Karpas-422 (cell line): ENCODE measurements around the gene MARCKS. TPM values are rescaled to one million over a fixed set of nuclear protein-coding genes. Genes with fewer than 3 reads are reported as not detected.

Experiments used
- DNase-seq: peaks from one replicate; pipeline ENCODE4 v3.0.0-alpha.2; 2015
- H2AFZ ChIP-seq: fragments of 200-600 bp; sonication (generic); 2 replicates; pipeline ENCODE4 v1.6.1; 2014; ENCODE audit warnings: antibody characterized with exemption, low read length, mixed read lengths
- H3K27ac ChIP-seq: fragments of 200-600 bp; sonication (generic); 2 replicates; pipeline ENCODE4 v1.5.1; 2014; ENCODE audit warnings: mild to moderate bottlenecking, low read length, moderate library complexity
- H3K27me3 ChIP-seq: fragments of 200-600 bp; sonication (generic); 2 replicates; pipeline ENCODE4 v1.6.1; 2014; ENCODE audit warnings: low read length, mixed read lengths
- H3K36me3 ChIP-seq: fragments of 200-600 bp; sonication (generic); 2 replicates; pipeline ENCODE4 v1.6.1; 2014; ENCODE audit warnings: low read length, mixed read lengths; ENCODE audit not compliant: insufficient read depth
- H3K4me1 ChIP-seq: fragments of 200-600 bp; sonication (generic); 2 replicates; pipeline ENCODE4 v1.6.1; 2014; ENCODE audit warnings: mild to moderate bottlenecking, low read length, mixed read lengths
- H3K4me2 ChIP-seq: fragments of 200-600 bp; sonication (generic); 2 replicates; pipeline ENCODE4 v1.6.1; 2014; ENCODE audit warnings: low read length, low read depth, mild to moderate bottlenecking; ENCODE audit not compliant: poor library complexity, severe bottlenecking
- H3K4me3 ChIP-seq: fragments of 200-600 bp; sonication (generic); 2 replicates; pipeline ENCODE4 v1.5.1; 2014; ENCODE audit warnings: mild to moderate bottlenecking, antibody characterized with exemption, low read length, mixed read lengths
- H3K79me2 ChIP-seq: fragments of 200-600 bp; sonication (generic); 2 replicates; pipeline ENCODE4 v1.6.1; 2014; ENCODE audit warnings: mild to moderate bottlenecking, low read length, mixed read lengths
- H3K9ac ChIP-seq: fragments of 200-600 bp; sonication (generic); 2 replicates; pipeline ENCODE4 v1.6.0; 2014; ENCODE audit warnings: low read length
- H3K9me2 ChIP-seq: fragments of 200-600 bp; sonication (generic), shearing (Covaris generic); replicated peaks from 2 replicates; pipeline ENCODE4 v1.6.0; 2014; ENCODE audit warnings: mild to moderate bottlenecking, low read length, moderate library complexity; ENCODE audit not compliant: insufficient read depth
- H3K9me3 ChIP-seq: fragments of 300-700, 200-600 bp; sonication (generic); 2 replicates; pipeline ENCODE4 v1.6.1; 2014; ENCODE audit warnings: low read length, mixed read lengths
- H4K20me1 ChIP-seq: fragments of 200-600 bp; sonication (generic); 2 replicates; pipeline ENCODE4 v1.6.1; 2014; ENCODE audit warnings: mild to moderate bottlenecking, antibody characterized with exemption, low read length, low read depth; ENCODE audit not compliant: insufficient read depth
- total RNA-seq: library from RNA; depleted of rRNA; stranded (reverse); fragments of >200 nt; shearing (Covaris generic); gene quantifications from 2 replicates; pipeline ENCODE4 v1.2.3, GENCODE V29; 2014; ENCODE audit warnings: low replicate concordance

MARCKS gene
- total RNA-seq, 1 experiment from 2014 or later: 2.2 TPM

- Histone ChIP-seq H3K36me3 (no peaks in the 10 kb centered on the region), H3K4me2 (no peak overlapping the region)
Measured at GRCh38 chr6:113862112-113862511, 5.0 kb downstream of the MARCKS start.

GRCh38 chr6:113870917-113871316, 13.8 kb downstream of the MARCKS start:
- H2AFZ ChIP-seq: no peak overlapping the region
- H3K79me2 ChIP-seq: no peaks in the 10 kb centered on the region
- H4K20me1 ChIP-seq: no peaks in the 10 kb centered on the region
- H3K9me2 ChIP-seq: no peaks in the 10 kb centered on the region
- H3K36me3 ChIP-seq: no peaks in the 10 kb centered on the region
- DNase-seq: no peak
- no peak overlapping the region for H3K27ac ChIP-seq
- H3K4me2 ChIP-seq: no peak overlapping the region
- no peak overlapping the region for H3K9ac ChIP-seq
- no peak overlapping the region for H3K4me3 ChIP-seq
- no peaks in the 10 kb centered on the region; the same call in 1 of the 2 replicates for H3K4me1 ChIP-seq
- no peaks in the 10 kb centered on the region for H3K9me3 ChIP-seq
- H3K27me3 ChIP-seq: no peaks in the 10 kb centered on the region

More at GRCh38 chr6:113862112-113862511, 5.0 kb downstream of the MARCKS start:
- no peak overlapping the region for H3K9ac ChIP-seq
- peaks cover 9% of the 10 kb centered on the region for H3K4me1 ChIP-seq
- no peaks in the 10 kb centered on the region for H4K20me1 ChIP-seq
- no peak overlapping the region for H2AFZ ChIP-seq
- no peaks in the 10 kb centered on the region for H3K27me3 ChIP-seq
- H3K9me3 ChIP-seq: no peaks in the 10 kb centered on the region
- H3K79me2 ChIP-seq: no peaks in the 10 kb centered on the region
- no peak overlapping the region for H3K4me3 ChIP-seq
- no peaks in the 10 kb centered on the region for H3K9me2 ChIP-seq
- H3K27ac ChIP-seq: no peak overlapping the region
- no peak for DNase-seq

- Histone ChIP-seq H3K9me3 (no peaks in the 10 kb centered on the region), H3K27me3 (no peaks in the 10 kb centered on the region), H3K79me2 (no peaks in the 10 kb centered on the region), H3K9ac (no peak overlapping the region), H3K4me2 (no peak overlapping the region), H4K20me1 (no peaks in the 10 kb centered on the region), H3K27ac (no peak overlapping the region), H3K4me1 (no peaks in the 10 kb centered on the region; the same call in 1 of the 2 replicates), H3K4me3 (no peak overlapping the region), H2AFZ (no peak overlapping the region; the same call in 1 of the 2 replicates), H3K9me2 (no peaks in the 10 kb centered on the region), H3K36me3 (no peaks in the 10 kb centered on the region)
- DNase-seq: no peak
Measured at GRCh38 chr6:113871975-113872374, 14.8 kb downstream of the MARCKS start.

GRCh38 chr6:113873043-113873667, 16.0 kb downstream of the MARCKS start:
- Histone ChIP-seq H3K9ac (no peak overlapping the region), H3K4me3 (no peak overlapping the region), H3K9me2 (no peaks in the 10 kb centered on the region), H3K27me3 (no peaks in the 10 kb centered on the region), H3K27ac (no peak overlapping the region), H3K36me3 (no peaks in the 10 kb centered on the region), H3K9me3 (no peaks in the 10 kb centered on the region), H4K20me1 (no peaks in the 10 kb centered on the region), H3K79me2 (no peaks in the 10 kb centered on the region), H2AFZ (peak overlapping the region; percentile 42; the same call in 1 of the 2 replicates), H3K4me1 (no peaks in the 10 kb centered on the region; the same call in 1 of the 2 replicates), H3K4me2 (peak overlapping the region; percentile 29)
- DNase-seq: peak; percentile 71

GRCh38 chr6:113875470-113875869, 18.3 kb downstream of the MARCKS start:
- Histone ChIP-seq H3K79me2 (no peaks in the 10 kb centered on the region), H2AFZ (no peak overlapping the region), H3K4me3 (no peak overlapping the region), H3K9ac (no peak overlapping the region), H3K4me1 (no peaks in the 10 kb centered on the region; the same call in 1 of the 2 replicates), H3K4me2 (no peak overlapping the region), H4K20me1 (no peaks in the 10 kb centered on the region), H3K9me3 (no peaks in the 10 kb centered on the region), H3K36me3 (no peaks in the 10 kb centered on the region), H3K9me2 (no peaks in the 10 kb centered on the region), H3K27ac (no peak overlapping the region), H3K27me3 (no peaks in the 10 kb centered on the region)
- DNase-seq: no peak

- no peak overlapping the region for H2AFZ ChIP-seq
Measured at GRCh38 chr6:113876695-113877094, 19.6 kb downstream of the MARCKS start.

GRCh38 chr6:113879186-113880096, 22.3 kb downstream of the MARCKS start:
- peak; percentile 62 for DNase-seq
- H3K9me3 ChIP-seq: no peaks in the 10 kb centered on the region
- H3K27ac ChIP-seq: no peak overlapping the region
- no peak overlapping the region for H2AFZ ChIP-seq
- H3K4me3 ChIP-seq: no peak overlapping the region
- H3K4me2 ChIP-seq: no peak overlapping the region
- H3K27me3 ChIP-seq: no peaks in the 10 kb centered on the region
- H3K4me1 ChIP-seq: no peaks in the 10 kb centered on the region
- no peak overlapping the region for H3K9ac ChIP-seq
- H3K9me2 ChIP-seq: no peaks in the 10 kb centered on the region
- H3K36me3 ChIP-seq: no peaks in the 10 kb centered on the region
- no peaks in the 10 kb centered on the region for H3K79me2 ChIP-seq
- H4K20me1 ChIP-seq: no peaks in the 10 kb centered on the region

More at GRCh38 chr6:113876695-113877094, 19.6 kb downstream of the MARCKS start:
- Histone ChIP-seq H3K9me3 (no peaks in the 10 kb centered on the region), H3K36me3 (no peaks in the 10 kb centered on the region), H3K27me3 (no peaks in the 10 kb centered on the region), H3K4me1 (no peaks in the 10 kb centered on the region; the same call in 1 of the 2 replicates), H3K9ac (no peak overlapping the region), H3K4me3 (no peak overlapping the region), H3K4me2 (no peak overlapping the region), H3K79me2 (no peaks in the 10 kb centered on the region), H3K9me2 (no peaks in the 10 kb centered on the region), H4K20me1 (no peaks in the 10 kb centered on the region), H3K27ac (no peak overlapping the region)
- DNase-seq: no peak

- Histone ChIP-seq H2AFZ (no peak overlapping the region), H3K9me2 (no peaks in the 10 kb centered on the region), H3K4me3 (no peak overlapping the region), H3K27ac (no peak overlapping the region), H3K9ac (no peak overlapping the region), H3K4me2 (no peak overlapping the region), H4K20me1 (no peaks in the 10 kb centered on the region), H3K36me3 (no peaks in the 10 kb centered on the region), H3K27me3 (no peaks in the 10 kb centered on the region), H3K9me3 (no peaks in the 10 kb centered on the region), H3K79me2 (no peaks in the 10 kb centered on the region), H3K4me1 (no peaks in the 10 kb centered on the region)
- no peak for DNase-seq
Measured at GRCh38 chr6:113881478-113881980, 24.4 kb downstream of the MARCKS start.
